G401 (cell line): ENCODE measurements around the gene CAVIN1. TPM values are rescaled to one million over a fixed set of nuclear protein-coding genes. Genes with fewer than 3 reads are reported as not detected.
"Not testable (repeated sequence)": the region's sequence is repeated elsewhere in the genome, so short reads cannot be mapped to it uniquely, and the experiment has no call there.

Source experiments
- DNase-seq: peaks from one replicate; pipeline ENCODE4 v3.0.0-alpha.2; 2015; ENCODE audit warnings: low spot score
- in situ Hi-C: cut with HindIII; loops from 2 replicates; pipeline ENCODE4 v1.10.0; 2016; ENCODE audit warnings: low sequenced_read_pairs, mixed read lengths
- total RNA-seq: library from RNA; depleted of rRNA; stranded (reverse); fragments of >200 nt; shearing (Covaris generic); gene quantifications from 2 replicates; pipeline ENCODE4 v1.2.3, GENCODE V29; 2014

CAVIN1 gene
- total RNA-seq, 1 experiment from 2014 or later = 829 TPM

GRCh38 chr17:42409523-42410318, 13.3 kb downstream of the CAVIN1 start:
- in situ Hi-C loops = no loop called here
- DNase-seq = no peak

- DNase-seq = no peak
- in situ Hi-C loops = no loop called here
Measured at GRCh38 chr17:42408061-42408460, 15.0 kb downstream of the CAVIN1 start.

GRCh38 chr17:42407289-42407836, 15.7 kb downstream of the CAVIN1 start:
- in situ Hi-C loops = no loop called here
- peak; percentile 93 for DNase-seq

DNA sequence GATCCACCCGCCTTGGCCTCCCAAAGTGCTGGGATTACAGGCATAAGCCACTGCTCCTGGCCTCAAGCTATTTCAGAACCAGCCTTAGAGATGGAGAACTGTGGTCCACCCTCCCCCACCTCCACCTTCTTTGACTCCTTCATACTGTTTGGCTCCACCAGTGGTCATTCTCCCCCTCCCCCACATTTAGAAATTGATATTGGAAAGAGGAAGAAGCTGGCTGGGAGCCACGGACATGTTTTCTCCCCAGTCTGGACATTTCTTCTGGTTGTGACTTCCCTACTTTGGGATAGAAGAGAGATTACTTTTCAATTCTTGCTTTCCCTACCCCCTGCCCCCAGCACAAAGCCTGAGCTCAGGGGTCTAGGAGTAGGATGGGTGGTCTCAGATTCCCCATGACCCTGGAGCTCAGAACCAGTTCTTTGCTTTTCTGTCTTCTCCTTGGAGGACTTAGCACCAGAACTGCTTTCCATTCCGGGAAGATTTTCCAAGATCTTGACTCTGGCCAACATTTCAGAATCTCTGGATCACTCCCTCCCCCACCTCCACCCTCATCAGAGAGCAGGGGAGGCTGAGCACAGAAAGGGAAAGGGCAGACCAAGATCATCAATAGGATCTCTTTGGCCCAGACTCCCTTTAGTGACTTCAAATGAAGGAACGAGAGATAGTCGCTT, 16.3 kb downstream of the CAVIN1 start:
- DNase-seq = no peak
- in situ Hi-C loops = no loop called here

- in situ Hi-C loops = no loop called here
- peak; percentile 76 for DNase-seq
Measured at GRCh38 chr17:42405963-42406495, 17.0 kb downstream of the CAVIN1 start.

GRCh38 chr17:42405076-42405475, 18.0 kb downstream of the CAVIN1 start:
- in situ Hi-C loops = no loop called here

DNA sequence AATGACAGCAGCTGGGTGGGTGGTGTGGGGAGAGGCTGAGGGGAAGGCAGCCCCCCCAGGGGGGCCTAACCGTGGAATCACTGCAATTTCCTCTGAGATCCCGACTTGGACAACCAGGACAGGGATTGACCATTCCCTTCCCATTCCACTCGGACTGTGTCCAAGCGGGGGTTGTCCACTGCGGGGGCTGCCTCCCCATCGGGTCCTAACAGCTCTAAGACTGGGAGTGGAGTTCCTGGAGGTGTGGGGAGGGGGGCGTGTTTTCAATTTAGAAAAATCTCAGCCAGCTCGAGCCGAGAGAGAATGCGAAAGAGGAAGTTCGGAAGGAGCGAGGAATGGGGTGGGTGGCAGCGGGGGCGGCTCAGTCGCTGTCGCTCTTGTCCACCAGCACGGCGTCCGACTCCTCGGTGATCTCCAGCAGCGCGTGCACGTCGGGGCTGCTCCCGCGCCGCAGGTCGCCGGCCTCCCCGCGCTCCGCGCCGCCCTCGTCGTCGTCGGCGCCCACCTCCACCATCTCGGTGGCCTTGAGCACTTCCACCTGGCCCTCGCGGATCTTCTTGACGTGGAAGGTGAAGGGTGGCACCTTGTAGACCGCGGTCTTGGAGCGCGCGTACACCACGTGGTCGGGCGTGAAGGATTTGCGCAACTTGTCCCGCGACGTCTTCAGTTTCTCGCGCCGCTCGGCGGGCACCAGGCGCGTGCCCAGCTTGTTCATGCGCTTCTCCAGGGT, 18.6 kb downstream of the CAVIN1 start:
- no peak for DNase-seq
- in situ Hi-C loops = no loop called here

More at GRCh38 chr17:42405076-42405475, 18.0 kb downstream of the CAVIN1 start:
- DNase-seq = no peak

DNA sequence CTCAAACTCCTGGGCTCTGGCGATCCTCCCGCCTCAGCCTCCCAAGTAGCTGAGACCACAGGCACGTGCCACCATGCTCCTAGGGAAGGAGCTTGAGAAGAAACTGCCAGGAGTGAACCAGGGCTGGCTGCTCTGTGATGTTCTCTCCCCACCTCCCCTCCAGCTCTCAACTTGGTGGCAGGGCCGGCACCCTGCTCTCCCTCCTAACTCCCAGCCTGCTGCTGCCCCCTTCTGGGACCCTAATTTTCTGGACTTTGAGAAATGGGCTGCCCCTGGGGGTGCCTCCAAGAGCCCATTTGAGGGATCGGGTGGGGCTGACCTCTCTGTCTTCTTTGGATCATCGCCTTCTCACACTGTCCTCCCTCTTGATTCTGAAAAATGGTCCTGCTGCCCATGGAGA, 19.9 kb downstream of the CAVIN1 start:
- no peak for DNase-seq
- in situ Hi-C loops = no loop called here

- in situ Hi-C loops = no loop called here
- no peak for DNase-seq
Measured at GRCh38 chr17:42402117-42402516, 20.9 kb downstream of the CAVIN1 start.

DNA sequence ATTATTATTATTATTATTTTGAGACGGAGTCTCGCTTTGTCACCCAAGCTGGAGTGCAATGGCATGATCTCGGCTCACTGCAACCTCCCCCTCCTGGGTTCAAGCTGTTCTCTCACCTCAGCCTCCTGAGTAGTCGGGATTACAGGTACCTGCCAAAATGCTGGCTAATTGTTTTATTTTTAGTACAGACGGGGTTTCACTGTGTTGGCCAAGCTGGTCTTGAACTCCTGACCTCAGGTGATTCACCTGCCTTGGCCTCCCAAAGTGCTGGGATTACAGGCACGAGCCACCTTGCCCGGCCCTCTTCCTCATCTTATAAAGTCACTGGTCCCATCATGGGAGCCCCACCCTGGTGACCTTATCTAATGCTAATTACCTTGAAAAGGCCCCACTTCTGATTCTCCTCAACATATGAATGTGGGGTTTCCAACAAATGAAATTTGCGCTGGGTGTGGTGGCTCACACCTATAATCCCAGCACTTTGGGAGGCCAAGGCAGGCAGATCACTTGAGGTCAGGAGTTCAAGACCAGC, 22.1 kb downstream of the CAVIN1 start:
- DNase-seq, in situ Hi-C loops: not testable (repeated sequence)

GRCh38 chr17:42399948-42400843, 22.9 kb downstream of the CAVIN1 start:
- peak; percentile 40 for DNase-seq
- in situ Hi-C loops = no loop called here

DNA sequence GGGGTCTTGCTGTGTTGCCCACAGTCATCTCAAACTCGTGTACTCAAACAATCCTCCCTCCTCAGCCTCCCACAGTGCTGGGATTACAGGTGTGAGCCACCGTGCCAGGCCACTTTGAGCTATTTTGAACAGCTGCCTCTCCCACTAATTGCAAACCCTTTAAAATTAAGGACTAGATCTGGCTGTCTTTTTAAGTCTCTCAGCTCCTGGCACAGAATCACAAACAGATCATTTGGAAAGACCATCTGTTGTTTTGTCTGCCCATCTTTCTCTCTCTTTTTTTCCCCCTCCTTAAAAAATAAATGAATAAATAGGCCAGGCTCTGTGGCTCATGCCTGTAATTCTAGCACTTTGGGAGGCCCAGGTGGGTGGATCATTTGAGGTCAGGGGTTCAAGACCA, 23.9 kb downstream of the CAVIN1 start:
- DNase-seq = peak; percentile 90
- in situ Hi-C loops = no loop called here

- in situ Hi-C loops, DNase-seq: not testable (repeated sequence)
Measured at GRCh38 chr17:42395601-42396000, 27.5 kb downstream of the CAVIN1 start.

- no peak for DNase-seq
- in situ Hi-C loops = no loop called here
Measured at GRCh38 chr17:42394838-42395237, 28.2 kb downstream of the CAVIN1 start.

- no peak for DNase-seq
- in situ Hi-C loops = no loop called here
Measured at GRCh38 chr17:42392692-42393415, 30.2 kb downstream of the CAVIN1 start.

GRCh38 chr17:42391439-42391838, 31.6 kb downstream of the CAVIN1 start:
- in situ Hi-C loops, DNase-seq: not testable (repeated sequence)

GRCh38 chr17:42389899-42390298, 33.2 kb downstream of the CAVIN1 start:
- in situ Hi-C loops = no loop called here

DNA sequence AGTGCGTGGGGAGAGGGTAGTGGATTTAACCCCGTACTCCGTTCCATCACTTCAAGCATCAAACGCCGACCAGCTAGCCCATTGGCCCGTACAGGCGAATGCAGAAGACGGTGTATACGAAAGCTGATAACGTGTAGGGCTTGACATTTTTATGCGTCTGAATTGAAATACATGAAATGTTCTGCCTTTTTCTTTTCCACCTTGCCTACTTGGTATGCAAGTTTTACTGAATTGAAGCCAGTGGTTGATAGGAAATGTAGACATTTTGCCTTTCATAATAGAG, 34.0 kb downstream of the CAVIN1 start:
- in situ Hi-C loops = no loop called here
- DNase-seq = no peak

More at GRCh38 chr17:42389899-42390298, 33.2 kb downstream of the CAVIN1 start:
- DNase-seq = no peak
